ENCODE data around the gene CX3CR1. TPM values are rescaled to one million over a fixed set of nuclear protein-coding genes. Genes with fewer than 3 reads are reported as not detected.
"Not testable (repeated sequence)": the region's sequence is repeated elsewhere in the genome, so short reads cannot be mapped to it uniquely, and the experiment has no call there.

The CX3CR1 gene
- total and polyA plus RNA-seq, 7 donors: 0.10 to 0.68 (median 0.28) TPM; not detected in 2

GRCh38 chr3:39230453-39230852 is 49.4 kb downstream of the CX3CR1 start:
- TF ChIP-seq EP300 (IDR thresholded peaks at IDR 0.05): no peak
- no peak for TF ChIP-seq CTCF (IDR thresholded peaks at IDR 0.05)
- no peak for TF ChIP-seq POLR2A (IDR thresholded peaks at IDR 0.05)
- no peak for TF ChIP-seq POLR2AphosphoS5 (IDR thresholded peaks at IDR 0.05)
- Histone ChIP-seq H3K9me3 (no peaks in the 10 kb centered on the region), H3K4me1 (no peaks in the 10 kb centered on the region), H3K27ac (no peak overlapping the region), H3K36me3 (no peaks in the 10 kb centered on the region), H3K4me3 (no peak overlapping the region), H3K27me3 (no peaks in the 10 kb centered on the region)
- intact Hi-C loops (cut with DNase I): no loop called here
- 85 to 89% methylated on average over 1 of the region's 1 CpG for WGBS, 2 donors
- no peak for DNase-seq

GRCh38 chr3:39228496-39228895 is 51.3 kb downstream of the CX3CR1 start:
- no peak for DNase-seq
- Histone ChIP-seq H3K27ac (no peak overlapping the region), H3K4me1 (no peaks in the 10 kb centered on the region), H3K36me3 (no peaks in the 10 kb centered on the region), H3K4me3 (no peak overlapping the region), H3K9me3 (no peaks in the 10 kb centered on the region), H3K27me3 (no peaks in the 10 kb centered on the region)
- TF ChIP-seq EP300 (IDR thresholded peaks at IDR 0.05) (no peak), POLR2AphosphoS5 (IDR thresholded peaks at IDR 0.05) (no peak), POLR2A (IDR thresholded peaks at IDR 0.05) (no peak), CTCF (IDR thresholded peaks at IDR 0.05) (no peak)
- WGBS, 2 donors: 71 to 89% methylated on average over 3 to 4 of the region's 4 CpGs
- intact Hi-C loops (cut with DNase I): no loop called here

- H3K36me3 ChIP-seq; H3K9me3 ChIP-seq; H3K27me3 ChIP-seq; DNase-seq; H3K4me3 ChIP-seq; H3K27ac ChIP-seq; intact Hi-C loops (cut with DNase I); H3K4me1 ChIP-seq: not testable (repeated sequence)
- WGBS, 2 donors: 96 to 98% methylated on average over 30 to 32 of the region's 32 CpGs
Observed at GRCh38 chr3:39227596-39227995, 52.2 kb downstream of the CX3CR1 start.

GRCh38 chr3:39226106-39226741 is 53.6 kb downstream of the CX3CR1 start:
- no peak for DNase-seq
- TF ChIP-seq POLR2A (IDR thresholded peaks at IDR 0.05) (no peak), POLR2AphosphoS5 (IDR thresholded peaks at IDR 0.05) (no peak), CTCF (IDR thresholded peaks at IDR 0.05) (no peak), EP300 (IDR thresholded peaks at IDR 0.05) (no peak)
- H3K4me3 ChIP-seq: no peak overlapping the region
- H3K27me3 ChIP-seq: no peaks in the 10 kb centered on the region
- H3K9me3 ChIP-seq: no peaks in the 10 kb centered on the region
- 35 to 68% methylated on average over 3 of the region's 3 CpGs for WGBS, 2 donors
- intact Hi-C loops (cut with DNase I): no loop called here
- no peaks in the 10 kb centered on the region for H3K36me3 ChIP-seq
- no peak overlapping the region for H3K27ac ChIP-seq
- no peaks in the 10 kb centered on the region for H3K4me1 ChIP-seq

- 72 to 82% methylated on average over 2 of the region's 2 CpGs for WGBS, 2 donors
- Histone ChIP-seq H3K27me3 (no peaks in the 10 kb centered on the region), H3K36me3 (no peaks in the 10 kb centered on the region), H3K9me3 (no peaks in the 10 kb centered on the region), H3K4me1 (no peaks in the 10 kb centered on the region), H3K4me3 (no peak overlapping the region), H3K27ac (no peak overlapping the region)
- no peak for DNase-seq
- TF ChIP-seq POLR2AphosphoS5 (IDR thresholded peaks at IDR 0.05) (no peak), POLR2A (IDR thresholded peaks at IDR 0.05) (no peak), EP300 (IDR thresholded peaks at IDR 0.05) (no peak), CTCF (IDR thresholded peaks at IDR 0.05) (no peak)
- intact Hi-C loops (cut with DNase I): no loop called here
Observed at GRCh38 chr3:39224288-39224687, 55.5 kb downstream of the CX3CR1 start.
